Measurements from ENCODE around the gene LCE7A. TPM values are rescaled to one million over a fixed set of nuclear protein-coding genes. Genes with fewer than 3 reads are reported as not detected.

LCE7A gene
- total RNA-seq, 1 experiment from 2014 or later, result not detected

DNA sequence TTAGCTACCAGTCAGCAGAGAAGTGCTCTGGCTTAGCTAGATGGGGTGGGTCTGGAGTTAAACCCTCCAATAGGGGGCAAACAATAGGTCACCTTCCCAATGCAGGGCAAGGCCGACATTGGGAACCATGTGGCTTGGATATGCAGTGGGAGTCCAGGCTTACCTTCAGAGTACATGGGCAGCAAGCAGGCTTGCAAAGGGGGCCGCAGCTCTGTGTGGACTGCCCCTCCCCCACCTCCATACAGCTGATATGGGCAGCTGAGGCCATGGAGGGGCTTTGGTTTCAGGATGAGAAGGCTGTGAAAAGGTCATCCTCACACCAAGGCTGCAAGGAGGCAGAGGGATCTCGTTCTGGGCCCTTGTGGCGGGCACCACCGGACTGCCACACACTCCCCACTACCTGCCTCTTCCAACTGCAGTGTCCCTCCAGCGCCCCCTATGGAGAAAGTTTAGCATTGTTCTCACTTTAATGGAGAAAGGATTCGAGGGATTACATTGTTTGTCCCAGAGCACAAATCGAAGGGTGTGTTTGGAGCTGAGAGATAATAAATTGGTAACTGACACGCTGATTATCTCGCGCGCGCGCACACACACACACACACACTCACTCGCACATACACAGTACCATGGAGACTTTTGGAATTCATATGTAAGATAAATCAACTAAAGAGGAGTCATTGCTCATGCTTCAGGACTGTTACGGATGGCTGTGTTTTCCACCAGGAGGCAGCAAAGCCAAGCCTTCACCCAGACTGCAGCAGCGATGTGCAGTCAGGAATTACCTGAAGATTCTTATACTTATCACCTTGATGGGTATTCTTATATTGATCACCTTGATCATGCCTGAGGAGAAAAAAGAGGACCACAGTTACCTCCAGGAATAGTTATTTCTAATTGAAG lies 11.3 kb downstream of the LCE7A start:
- ChIA-PET CTCF (interaction anchor here (0.6 to 13.2 kb wide), 106 partner anchors 8 to 762 kb away, joined by 3 to 479 read pairs (median 4); partner anchors contain the start of genes IVL, LCE1B, LCE1C and LCE1E), POLR2A (interaction anchor here (0.7 to 1.6 kb wide), 8 partner anchors 55 to 352 kb away, joined by 3 to 8 read pairs (median 4); no protein-coding TSS in a partner anchor)
- H3K4me3 Mint-ChIP-seq (ENCODE audit: unreplicated experiment), result peak overlapping the region; percentile 43
- intact Hi-C loops (cut with micrococcal nuclease), result loop anchor here (1.0 to 10.0 kb wide), 9 partner anchors 35 to 414 kb away; no protein-coding TSS in a partner anchor
- H3K27me3 Mint-ChIP-seq (ENCODE audit: insufficient read depth, unreplicated experiment), result no peaks in the 10 kb centered on the region
- DNase-seq (ENCODE audit: unreplicated experiment), result peak; percentile 90
- H3K9me3 Mint-ChIP-seq (ENCODE audit: unreplicated experiment), result no peaks in the 10 kb centered on the region
- BruUV-seq (replicated peaks), result no TSS peak
- peaks cover 20% of the 10 kb centered on the region for H3K4me1 Mint-ChIP-seq (ENCODE audit: insufficient read depth, unreplicated experiment)
- H3K27ac Mint-ChIP-seq (ENCODE audit: low read depth, unreplicated experiment), result peak overlapping the region; percentile 5
- no peaks in the 10 kb centered on the region for H3K36me3 Mint-ChIP-seq (ENCODE audit: insufficient read depth, unreplicated experiment)
- TF ChIP-seq, protein P1, sequence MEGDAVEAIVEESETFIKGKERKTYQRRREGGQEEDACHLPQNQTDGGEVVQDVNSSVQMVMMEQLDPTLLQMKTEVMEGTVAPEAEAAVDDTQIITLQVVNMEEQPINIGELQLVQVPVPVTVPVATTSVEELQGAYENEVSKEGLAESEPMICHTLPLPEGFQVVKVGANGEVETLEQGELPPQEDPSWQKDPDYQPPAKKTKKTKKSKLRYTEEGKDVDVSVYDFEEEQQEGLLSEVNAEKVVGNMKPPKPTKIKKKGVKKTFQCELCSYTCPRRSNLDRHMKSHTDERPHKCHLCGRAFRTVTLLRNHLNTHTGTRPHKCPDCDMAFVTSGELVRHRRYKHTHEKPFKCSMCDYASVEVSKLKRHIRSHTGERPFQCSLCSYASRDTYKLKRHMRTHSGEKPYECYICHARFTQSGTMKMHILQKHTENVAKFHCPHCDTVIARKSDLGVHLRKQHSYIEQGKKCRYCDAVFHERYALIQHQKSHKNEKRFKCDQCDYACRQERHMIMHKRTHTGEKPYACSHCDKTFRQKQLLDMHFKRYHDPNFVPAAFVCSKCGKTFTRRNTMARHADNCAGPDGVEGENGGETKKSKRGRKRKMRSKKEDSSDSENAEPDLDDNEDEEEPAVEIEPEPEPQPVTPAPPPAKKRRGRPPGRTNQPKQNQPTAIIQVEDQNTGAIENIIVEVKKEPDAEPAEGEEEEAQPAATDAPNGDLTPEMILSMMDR (IDR thresholded peaks at IDR 0.05; ENCODE audit: unreplicated experiment), result peak; percentile 73

DNA sequence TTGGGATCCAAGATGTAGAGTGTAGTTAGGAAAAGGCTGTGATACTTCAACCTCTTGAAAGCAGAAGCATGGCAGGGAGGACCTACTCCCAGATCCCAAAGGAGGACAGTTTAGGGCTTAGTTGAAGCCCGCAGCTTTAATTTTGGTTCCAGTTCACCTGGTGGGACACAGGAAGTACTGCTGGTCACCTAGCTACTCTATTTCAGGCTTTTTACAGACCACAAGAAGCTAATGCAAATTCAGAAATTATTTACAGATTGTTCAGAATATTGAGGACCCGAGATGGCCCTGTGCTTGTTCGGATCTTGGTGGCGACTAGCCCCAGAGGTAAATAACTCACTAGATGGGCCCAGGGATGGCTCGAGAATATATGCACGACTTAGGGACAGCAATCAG lies 11.9 kb downstream of the LCE7A start:
- CTCF ChIA-PET, result interaction anchor here (0.6 to 13.2 kb wide), 62 partner anchors 8 to 504 kb away, joined by 3 to 479 read pairs (median 7); partner anchors contain the start of genes IVL, LCE3A, LCE7A and LELP1
- Mint-ChIP-seq H3K4me1 (ENCODE audit: insufficient read depth, unreplicated experiment) (peaks cover 20% of the 10 kb centered on the region), H3K27ac (ENCODE audit: low read depth, unreplicated experiment) (peak overlapping the region; percentile 5), H3K4me3 (ENCODE audit: unreplicated experiment) (no peak overlapping the region), H3K9me3 (ENCODE audit: unreplicated experiment) (no peaks in the 10 kb centered on the region), H3K36me3 (ENCODE audit: insufficient read depth, unreplicated experiment) (no peaks in the 10 kb centered on the region), H3K27me3 (ENCODE audit: insufficient read depth, unreplicated experiment) (no peaks in the 10 kb centered on the region)
- TF ChIP-seq, protein P1 (IDR thresholded peaks at IDR 0.05; ENCODE audit: unreplicated experiment), result no peak
- no peak for DNase-seq (ENCODE audit: unreplicated experiment)
- POLR2A ChIA-PET, result interaction anchor here (0.6 to 0.8 kb wide), 4 partner anchors 54 to 219 kb away, joined by 3 to 4 read pairs (median 3); no protein-coding TSS in a partner anchor
- intact Hi-C loops (cut with micrococcal nuclease), result loop anchor here (1.0 to 10.0 kb wide), 9 partner anchors 35 to 413 kb away; no protein-coding TSS in a partner anchor
- BruUV-seq (replicated peaks), result no TSS peak

DNA sequence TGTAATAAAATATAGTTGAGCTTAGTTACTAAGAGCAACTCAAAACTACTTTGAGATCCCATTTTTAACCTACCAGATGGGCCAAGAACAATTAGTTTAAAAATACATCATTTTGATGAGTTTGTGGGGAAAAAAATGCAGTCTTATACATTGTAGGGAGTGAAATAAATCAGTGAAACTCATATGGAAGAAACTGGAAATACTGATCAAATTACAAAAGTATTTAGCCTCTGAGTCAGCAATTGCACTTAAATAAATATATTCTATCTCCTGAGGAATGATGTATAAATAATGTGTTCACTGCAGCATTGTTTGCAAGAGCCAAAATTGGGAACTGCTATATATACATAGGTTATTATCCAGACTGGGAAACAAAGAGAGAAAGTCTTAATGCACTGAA lies 13.7 kb downstream of the LCE7A start:
- Mint-ChIP-seq H3K4me3 (ENCODE audit: unreplicated experiment) (no peak overlapping the region), H3K4me1 (ENCODE audit: insufficient read depth, unreplicated experiment) (peaks cover 20% of the 10 kb centered on the region), H3K27ac (ENCODE audit: low read depth, unreplicated experiment) (peak overlapping the region; percentile 7), H3K36me3 (ENCODE audit: insufficient read depth, unreplicated experiment) (no peaks in the 10 kb centered on the region), H3K27me3 (ENCODE audit: insufficient read depth, unreplicated experiment) (no peaks in the 10 kb centered on the region), H3K9me3 (ENCODE audit: unreplicated experiment) (no peaks in the 10 kb centered on the region)
- CTCF ChIA-PET, result interaction anchor here (0.7 to 13.2 kb wide), 15 partner anchors 15 to 355 kb away, joined by 3 to 479 read pairs (median 45); partner anchors contain the start of genes LCE7A, LELP1 and SPRR1B
- POLR2A ChIA-PET, result interaction anchor here (0.6 to 0.7 kb wide), 2 partner anchors 14 to 80 kb away, joined by 3 read pairs; no protein-coding TSS in a partner anchor
- no peak for DNase-seq (ENCODE audit: unreplicated experiment)
- TF ChIP-seq, protein P1 (IDR thresholded peaks at IDR 0.05; ENCODE audit: unreplicated experiment), result no peak
- intact Hi-C loops (cut with micrococcal nuclease), result loop anchor here (10.0 kb wide), 1 partner anchor 411 kb away; no protein-coding TSS in a partner anchor
- no TSS peak for BruUV-seq (replicated peaks)

GRCh38 chr1:152876827-152877226 lies 17.0 kb downstream of the LCE7A start:
- no peak for DNase-seq (ENCODE audit: unreplicated experiment)
- intact Hi-C loops (cut with micrococcal nuclease), result loop anchor here (10.0 kb wide), 1 partner anchor 408 kb away; no protein-coding TSS in a partner anchor
- ChIA-PET CTCF (interaction anchor here (1.0 to 13.2 kb wide), 3 partner anchors 25 to 319 kb away, joined by 3 to 479 read pairs (median 4); partner anchors contain the start of gene LELP1), POLR2A (interaction anchor here (1.6 kb wide), 1 partner anchor 223 kb away, joined by 4 read pairs; no protein-coding TSS in a partner anchor)
- Mint-ChIP-seq H3K27me3 (ENCODE audit: insufficient read depth, unreplicated experiment) (no peaks in the 10 kb centered on the region), H3K9me3 (ENCODE audit: unreplicated experiment) (no peaks in the 10 kb centered on the region), H3K36me3 (ENCODE audit: insufficient read depth, unreplicated experiment) (no peaks in the 10 kb centered on the region), H3K27ac (ENCODE audit: low read depth, unreplicated experiment) (no peak overlapping the region), H3K4me3 (ENCODE audit: unreplicated experiment) (no peak overlapping the region), H3K4me1 (ENCODE audit: insufficient read depth, unreplicated experiment) (peaks cover 23% of the 10 kb centered on the region)
- no TSS peak for BruUV-seq (replicated peaks)
- TF ChIP-seq, protein P1 (IDR thresholded peaks at IDR 0.05; ENCODE audit: unreplicated experiment), result no peak

All from MCF 10A (cell line).